AG09309 (cell line): ENCODE results near the gene C1orf198.

Experiments used
- DNase-seq: peaks from one replicate; pipeline ENCODE4 v3.0.0-alpha.2; 2010; ENCODE audit warnings: low read depth
- H3K4me3 ChIP-seq: 2 replicates; pipeline ENCODE4 v1.5.1; 2011; ENCODE audit warnings: mild to moderate bottlenecking, low read depth, low read length, moderate library complexity; ENCODE audit not compliant: control insufficient read depth
- CTCF ChIP-seq: IDR thresholded peaks from 2 replicates; pipeline ENCODE4 v1.5.1; 2011; ENCODE audit warnings: mild to moderate bottlenecking, low read depth, low read length, inconsistent platforms; ENCODE audit not compliant: insufficient read depth, control insufficient read depth; ENCODE audit errors: missing control alignments

C1orf198 gene

GRCh38 chr1:230867903-230868735, at the start of gene C1orf198:
Gene C1orf198, minus strand, starts transcription at chr1:230868521. Its CDS starts 9 bp downstream, at chr1:230868512.
- H3K4me3 ChIP-seq: peak within 1 kb of the TSS; percentile 67
- DNase-seq: no peak
- no peak for TF ChIP-seq CTCF

- TF ChIP-seq CTCF: peak; percentile 82
- no peak overlapping the region for H3K4me3 ChIP-seq
- DNase-seq: no peak
These were observed 49.2 kb upstream of the C1orf198 start for GRCh38 chr1:230917284-230918135.

GRCh38 chr1:230916587-230917283, 48.4 kb upstream of the C1orf198 start:
- H3K4me3 ChIP-seq: no peak overlapping the region
- no peak for TF ChIP-seq CTCF
- no peak for DNase-seq

GRCh38 chr1:230915078-230915477, 46.8 kb upstream of the C1orf198 start:
- no peak overlapping the region for H3K4me3 ChIP-seq
- TF ChIP-seq CTCF: no peak
- no peak for DNase-seq

GRCh38 chr1:230913496-230913895, 45.2 kb upstream of the C1orf198 start:
- DNase-seq: no peak
- no peak overlapping the region for H3K4me3 ChIP-seq
- TF ChIP-seq CTCF: no peak

- H3K4me3 ChIP-seq: no peak overlapping the region
- DNase-seq: peak; percentile 31
- no peak for TF ChIP-seq CTCF
These were observed 42.4 kb upstream of the C1orf198 start for GRCh38 chr1:230910755-230911117.
